LNCaP clone FGC (cell line): ENCODE data around the gene MYOCD.

ENCODE experiments used
- DNase-seq: peaks from one replicate; pipeline ENCODE4 v3.0.0-alpha.2; 2011; ENCODE audit warnings: low read depth
- H3K4me3 ChIP-seq: 2 replicates; pipeline ENCODE4 v1.5.1; 2011; ENCODE audit warnings: mild to moderate bottlenecking, low read depth, low read length, control low read depth
- TF ChIP-seq, protein P1 (sequence below): IDR thresholded peaks from 2 replicates; pipeline ENCODE4 v1.5.1; 2012; ENCODE audit warnings: mild to moderate bottlenecking; ENCODE audit not compliant: control insufficient read depth, insufficient read depth; ENCODE audit errors: extremely low read depth

The MYOCD gene

DNA sequence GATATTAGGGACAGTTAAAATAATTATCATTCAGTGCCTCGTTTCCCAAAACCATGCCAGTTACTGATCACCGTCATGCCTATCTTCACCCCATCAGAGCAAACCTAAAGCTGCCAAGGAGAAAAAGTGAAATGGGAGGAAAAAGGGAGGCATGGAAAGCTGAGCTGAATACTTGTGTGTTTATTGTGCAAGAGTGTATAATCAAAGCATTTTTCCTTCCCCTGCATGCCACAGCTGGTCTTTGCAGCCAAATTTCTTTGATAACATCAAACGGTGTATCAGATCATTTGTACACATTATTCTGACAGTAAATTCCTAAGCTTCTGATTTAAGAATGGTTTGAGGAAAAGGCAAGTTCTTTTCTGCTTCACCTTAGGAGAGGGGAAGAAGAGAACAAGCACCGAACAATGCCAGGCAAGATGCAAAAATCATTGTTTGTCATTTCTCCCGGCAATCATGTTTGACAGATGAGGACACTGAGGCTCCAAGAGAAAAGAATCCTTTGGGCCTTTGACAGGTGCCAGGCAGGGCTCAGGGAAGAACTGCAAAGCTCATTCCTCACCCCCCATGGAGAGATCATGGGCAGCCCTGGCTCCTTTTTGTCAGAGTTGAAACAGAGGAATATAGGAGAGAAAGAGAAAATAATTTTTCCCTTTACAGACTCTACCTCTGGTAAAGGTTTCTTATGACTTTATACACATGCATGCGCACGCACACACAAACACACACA is 72.2 kb downstream of the MYOCD start:
- DNase-seq: no peak
- TF ChIP-seq, protein P1, sequence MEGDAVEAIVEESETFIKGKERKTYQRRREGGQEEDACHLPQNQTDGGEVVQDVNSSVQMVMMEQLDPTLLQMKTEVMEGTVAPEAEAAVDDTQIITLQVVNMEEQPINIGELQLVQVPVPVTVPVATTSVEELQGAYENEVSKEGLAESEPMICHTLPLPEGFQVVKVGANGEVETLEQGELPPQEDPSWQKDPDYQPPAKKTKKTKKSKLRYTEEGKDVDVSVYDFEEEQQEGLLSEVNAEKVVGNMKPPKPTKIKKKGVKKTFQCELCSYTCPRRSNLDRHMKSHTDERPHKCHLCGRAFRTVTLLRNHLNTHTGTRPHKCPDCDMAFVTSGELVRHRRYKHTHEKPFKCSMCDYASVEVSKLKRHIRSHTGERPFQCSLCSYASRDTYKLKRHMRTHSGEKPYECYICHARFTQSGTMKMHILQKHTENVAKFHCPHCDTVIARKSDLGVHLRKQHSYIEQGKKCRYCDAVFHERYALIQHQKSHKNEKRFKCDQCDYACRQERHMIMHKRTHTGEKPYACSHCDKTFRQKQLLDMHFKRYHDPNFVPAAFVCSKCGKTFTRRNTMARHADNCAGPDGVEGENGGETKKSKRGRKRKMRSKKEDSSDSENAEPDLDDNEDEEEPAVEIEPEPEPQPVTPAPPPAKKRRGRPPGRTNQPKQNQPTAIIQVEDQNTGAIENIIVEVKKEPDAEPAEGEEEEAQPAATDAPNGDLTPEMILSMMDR: no peak
- H3K4me3 ChIP-seq: no peak overlapping the region

DNA sequence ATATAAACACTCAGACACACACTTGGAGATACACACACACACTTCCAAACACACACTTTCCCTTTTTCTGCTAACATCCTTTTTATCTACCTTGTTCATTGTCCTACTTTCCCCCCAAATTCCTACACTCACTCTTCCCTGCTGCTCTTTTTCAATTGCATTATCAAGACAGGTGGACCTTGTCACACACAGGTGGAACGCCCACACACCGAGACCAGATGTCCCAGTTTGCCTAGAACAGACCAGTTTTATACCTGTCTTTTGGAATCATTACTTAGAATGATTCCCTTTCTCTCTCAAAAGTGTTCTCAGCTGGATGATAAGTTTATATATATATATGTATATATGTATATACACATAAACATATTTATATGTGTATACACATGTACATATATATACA is 72.9 kb downstream of the MYOCD start:
- no peak for DNase-seq
- no peak overlapping the region for H3K4me3 ChIP-seq
- TF ChIP-seq, protein P1: no peak

DNA sequence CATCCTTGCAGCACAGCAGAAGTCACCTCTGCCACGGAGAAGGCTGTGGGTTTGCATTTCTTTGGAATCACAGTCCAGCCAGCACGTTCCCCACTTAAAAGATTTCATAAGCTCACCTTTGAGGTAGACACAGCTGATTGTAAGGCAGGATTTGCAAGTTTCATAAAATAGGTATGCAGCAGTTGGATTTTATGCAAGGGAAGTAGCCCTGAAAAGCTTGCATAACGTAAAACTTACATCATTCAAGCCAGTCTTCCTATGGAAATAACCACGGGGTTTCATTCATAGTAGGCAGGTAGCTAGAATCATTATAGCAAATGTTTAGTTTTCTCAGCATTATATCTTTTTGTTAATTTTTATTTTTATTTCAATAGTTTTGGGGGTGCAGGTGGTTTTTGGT is 73.8 kb downstream of the MYOCD start:
- DNase-seq: no peak
- TF ChIP-seq, protein P1: no peak
- H3K4me3 ChIP-seq: no peak overlapping the region

DNA sequence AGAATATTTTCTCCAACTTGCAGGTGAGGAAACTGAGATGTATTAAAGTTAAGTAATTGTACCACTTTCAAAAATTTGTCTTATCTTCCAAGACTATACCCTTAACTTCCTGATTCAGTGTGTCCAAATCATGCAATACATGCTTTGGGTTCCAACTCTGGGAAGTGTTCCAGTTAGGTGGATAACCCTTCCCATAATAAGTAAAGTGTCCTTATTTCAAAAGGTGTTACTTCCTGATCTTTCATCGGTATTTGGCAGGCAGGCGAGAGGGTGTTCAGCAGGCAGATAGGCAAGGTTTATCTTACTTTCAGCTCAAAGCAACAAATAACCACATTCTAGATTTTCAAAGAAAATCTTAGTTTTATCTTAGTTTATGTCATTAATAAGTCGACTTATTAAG is 77.4 kb downstream of the MYOCD start:
- TF ChIP-seq, protein P1: no peak
- H3K4me3 ChIP-seq: no peak overlapping the region
- DNase-seq: peak; percentile 78

DNA sequence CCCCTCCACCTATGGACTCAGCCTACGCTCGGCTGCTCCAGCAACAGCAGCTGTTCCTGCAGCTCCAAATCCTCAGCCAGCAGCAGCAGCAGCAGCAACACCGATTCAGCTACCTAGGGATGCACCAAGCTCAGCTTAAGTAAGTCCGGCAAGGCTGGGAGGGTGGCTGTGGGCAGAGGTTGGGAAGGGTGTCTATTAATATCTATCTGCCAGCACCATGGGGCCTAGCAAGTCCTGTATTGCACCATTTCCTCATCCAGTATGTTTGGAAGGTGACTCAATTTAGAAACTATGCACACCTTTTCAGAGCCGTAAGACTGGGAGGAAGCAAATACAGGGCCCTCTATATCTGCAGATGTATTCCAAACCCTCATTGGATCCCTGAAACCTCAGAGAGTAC is 78.6 kb downstream of the MYOCD start:
- DNase-seq: no peak
- no peak overlapping the region for H3K4me3 ChIP-seq
- TF ChIP-seq, protein P1: no peak

DNA sequence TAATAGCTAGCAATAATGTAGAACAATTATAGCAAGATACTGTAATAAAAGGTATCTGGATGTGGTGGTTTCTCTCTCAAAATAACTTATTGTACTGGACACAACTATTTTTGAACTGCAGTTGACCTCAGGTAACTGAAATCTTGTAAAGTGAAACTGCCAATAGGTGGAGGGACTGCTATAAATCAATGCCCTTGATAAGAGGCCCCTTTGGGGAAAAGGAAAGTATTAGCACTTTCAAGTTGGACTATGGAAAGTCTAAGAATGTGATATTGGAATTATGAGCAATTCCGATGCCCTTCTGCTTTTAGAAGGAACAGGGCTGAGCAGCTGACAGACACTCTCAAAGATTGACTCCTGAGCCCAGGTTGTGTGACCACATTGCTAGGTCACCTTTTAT is 79.1 kb downstream of the MYOCD start:
- TF ChIP-seq, protein P1: no peak
- DNase-seq: no peak
- H3K4me3 ChIP-seq: no peak overlapping the region

DNA sequence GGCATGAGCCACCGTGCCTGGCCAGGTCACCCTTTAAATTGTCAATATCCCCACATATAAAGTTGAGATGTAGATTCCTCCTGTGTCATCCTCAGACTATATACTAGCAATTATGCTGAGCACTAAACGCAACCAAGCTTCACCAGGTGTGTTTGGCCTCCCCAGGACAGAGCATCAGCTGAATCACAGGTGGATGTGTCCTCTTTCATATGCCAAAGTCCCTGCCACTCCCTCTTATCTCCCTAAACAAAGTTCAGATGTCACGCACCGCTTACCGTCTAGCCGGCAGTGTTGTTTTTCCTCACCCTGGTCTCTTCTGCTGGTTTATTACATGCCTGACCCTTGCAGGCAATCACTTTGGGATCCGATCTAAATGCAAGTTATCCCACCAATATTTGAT is 79.8 kb downstream of the MYOCD start:
- TF ChIP-seq, protein P1: no peak
- no peak overlapping the region for H3K4me3 ChIP-seq
- DNase-seq: no peak
